OCI-M2 (cell line): ENCODE results near the gene ZBTB4.

Source experiments
- DNase-seq: peaks from one replicate; lab custom pipeline; 2025; ENCODE audit not compliant: unreplicated experiment; lab: John Stamatoyannopoulos, UW

Gene ZBTB4, protein sequence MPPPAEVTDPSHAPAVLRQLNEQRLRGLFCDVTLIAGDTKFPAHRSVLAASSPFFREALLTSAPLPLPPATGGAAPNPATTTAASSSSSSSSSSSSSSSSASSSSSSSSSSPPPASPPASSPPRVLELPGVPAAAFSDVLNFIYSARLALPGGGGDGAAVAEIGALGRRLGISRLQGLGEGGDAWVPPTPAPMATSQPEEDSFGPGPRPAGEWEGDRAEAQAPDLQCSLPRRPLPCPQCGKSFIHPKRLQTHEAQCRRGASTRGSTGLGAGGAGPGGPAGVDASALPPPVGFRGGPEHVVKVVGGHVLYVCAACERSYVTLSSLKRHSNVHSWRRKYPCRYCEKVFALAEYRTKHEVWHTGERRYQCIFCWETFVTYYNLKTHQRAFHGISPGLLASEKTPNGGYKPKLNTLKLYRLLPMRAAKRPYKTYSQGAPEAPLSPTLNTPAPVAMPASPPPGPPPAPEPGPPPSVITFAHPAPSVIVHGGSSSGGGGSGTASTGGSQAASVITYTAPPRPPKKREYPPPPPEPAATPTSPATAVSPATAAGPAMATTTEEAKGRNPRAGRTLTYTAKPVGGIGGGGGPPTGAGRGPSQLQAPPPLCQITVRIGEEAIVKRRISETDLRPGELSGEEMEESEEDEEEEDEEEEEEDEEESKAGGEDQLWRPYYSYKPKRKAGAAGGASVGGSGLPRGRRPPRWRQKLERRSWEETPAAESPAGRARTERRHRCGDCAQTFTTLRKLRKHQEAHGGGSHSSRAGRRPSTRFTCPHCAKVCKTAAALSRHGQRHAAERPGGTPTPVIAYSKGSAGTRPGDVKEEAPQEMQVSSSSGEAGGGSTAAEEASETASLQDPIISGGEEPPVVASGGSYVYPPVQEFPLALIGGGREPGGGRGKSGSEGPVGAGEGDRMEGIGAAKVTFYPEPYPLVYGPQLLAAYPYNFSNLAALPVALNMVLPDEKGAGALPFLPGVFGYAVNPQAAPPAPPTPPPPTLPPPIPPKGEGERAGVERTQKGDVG

GRCh38 chr17:7479213-7480088, at the start of gene ZBTB4:
Gene ZBTB4, minus strand, starts transcription at chr17:7479631. Its CDS starts 12,830 bp downstream, at chr17:7466801.
- no peak for DNase-seq

DNA sequence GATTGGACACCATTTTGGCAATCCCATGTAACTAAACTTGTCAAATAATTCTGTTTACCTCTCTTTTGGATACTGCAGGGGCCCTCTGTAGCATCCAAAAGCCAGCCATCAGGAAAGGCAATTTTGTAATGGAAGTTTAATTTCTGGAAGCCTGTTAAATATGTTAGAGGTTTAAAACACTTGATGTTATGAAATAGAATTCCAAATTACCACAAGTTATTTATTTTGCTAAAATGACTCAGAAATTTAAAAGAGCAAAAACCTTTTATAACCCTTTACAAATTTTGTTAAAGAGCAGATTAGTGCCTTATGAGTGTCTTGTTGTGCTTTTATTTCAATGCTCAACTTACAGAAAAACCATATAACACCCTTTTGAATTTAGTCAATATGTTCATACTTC, 49.4 kb upstream of the ZBTB4 start:
- no peak for DNase-seq

DNA sequence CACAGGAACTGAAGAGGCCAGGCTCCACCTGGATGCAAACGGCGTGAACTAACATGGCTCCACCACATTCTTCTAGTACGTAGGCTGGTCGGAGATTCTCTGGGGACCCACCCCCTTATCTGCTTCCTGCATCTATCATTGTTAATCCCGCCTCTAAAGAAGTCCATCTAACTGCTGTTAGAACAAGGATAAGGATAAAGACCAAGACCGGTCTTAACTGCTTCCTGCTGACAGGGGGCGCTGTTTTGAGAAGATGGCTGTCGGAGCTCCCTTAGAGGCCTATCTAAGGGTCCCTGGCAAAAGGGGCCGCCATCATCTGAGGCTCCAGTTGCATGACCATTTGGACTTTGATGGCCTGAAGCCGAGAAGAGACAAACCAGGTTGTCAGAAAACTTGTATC, 43.6 kb upstream of the ZBTB4 start:
- DNase-seq: no peak

DNA sequence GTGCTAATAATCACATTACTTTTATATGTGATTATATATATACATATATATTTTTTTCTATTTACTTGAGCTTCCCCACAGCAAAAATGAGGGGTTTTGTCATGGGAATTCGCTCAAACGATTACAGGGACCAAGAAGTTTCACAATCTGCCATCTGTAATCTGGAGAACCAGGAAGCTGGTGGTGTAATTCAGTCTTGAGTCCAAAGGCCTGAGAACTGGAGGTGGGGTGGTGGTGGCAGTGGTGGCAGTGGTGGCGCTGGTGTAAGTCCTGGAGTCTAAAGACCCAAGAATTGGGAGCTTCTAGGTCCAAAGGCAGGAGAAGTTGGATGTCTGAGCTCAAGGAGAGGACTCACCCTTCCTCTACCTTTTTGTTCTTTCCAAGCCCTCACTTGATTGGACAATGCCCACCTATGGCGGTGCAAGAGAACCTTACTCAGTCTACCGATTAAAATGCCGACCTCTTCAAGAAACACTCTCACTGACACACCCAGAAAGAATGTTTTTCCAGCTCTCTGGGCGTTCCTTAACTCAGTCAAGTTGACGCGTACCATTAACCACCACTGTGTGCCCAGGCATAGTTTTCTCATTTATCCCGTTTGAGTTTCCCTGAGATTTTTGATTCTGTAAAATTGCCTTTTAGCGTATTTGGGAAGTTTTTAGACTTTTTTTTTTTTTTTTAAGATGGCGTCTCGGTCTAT, 36.6 kb upstream of the ZBTB4 start:
- DNase-seq: no peak

GRCh38 chr17:7513850-7514419, 34.5 kb upstream of the ZBTB4 start:
- DNase-seq: no peak

GRCh38 chr17:7512824-7513540, 33.6 kb upstream of the ZBTB4 start:
- DNase-seq: no peak

DNA sequence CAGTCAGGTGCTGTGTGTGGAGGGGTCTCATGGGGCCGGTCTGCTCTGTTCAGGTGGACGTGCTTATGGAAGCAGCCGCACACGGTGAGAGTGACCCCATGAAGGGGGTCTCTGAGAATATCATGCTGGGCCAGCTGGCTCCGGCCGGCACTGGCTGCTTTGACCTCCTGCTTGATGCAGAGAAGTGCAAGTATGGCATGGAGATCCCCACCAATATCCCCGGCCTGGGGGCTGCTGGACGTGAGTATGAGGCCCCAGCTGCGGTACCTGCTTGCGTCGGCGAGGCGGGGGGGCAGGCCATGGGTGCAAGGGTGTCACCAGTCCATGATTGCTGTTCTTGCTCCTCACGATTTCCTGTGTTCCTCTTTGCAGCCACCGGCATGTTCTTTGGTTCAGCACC, 32.7 kb upstream of the ZBTB4 start:
- DNase-seq: no peak

DNA sequence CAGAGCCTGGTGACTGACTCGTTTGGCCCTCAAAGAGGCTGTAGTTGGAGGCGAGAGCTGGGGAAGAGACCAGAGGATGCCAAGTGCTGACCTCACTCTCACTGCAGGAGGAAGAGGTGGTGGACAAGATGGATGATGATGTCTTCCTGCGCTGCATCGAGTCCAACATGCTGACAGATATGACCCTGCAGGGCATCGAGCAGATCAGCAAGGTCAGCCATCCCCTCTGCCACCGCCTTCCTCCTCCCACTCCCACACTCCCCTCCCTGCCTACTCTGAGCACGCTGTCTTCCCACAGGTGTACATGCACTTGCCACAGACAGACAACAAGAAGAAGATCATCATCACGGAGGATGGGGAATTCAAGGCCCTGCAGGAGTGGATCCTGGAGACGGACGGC, 31.7 kb upstream of the ZBTB4 start:
- DNase-seq: no peak

GRCh38 chr17:7509937-7510336, 30.5 kb upstream of the ZBTB4 start:
- DNase-seq: no peak

GRCh38 chr17:7508846-7509245, 29.4 kb upstream of the ZBTB4 start:
- DNase-seq: no peak

DNA sequence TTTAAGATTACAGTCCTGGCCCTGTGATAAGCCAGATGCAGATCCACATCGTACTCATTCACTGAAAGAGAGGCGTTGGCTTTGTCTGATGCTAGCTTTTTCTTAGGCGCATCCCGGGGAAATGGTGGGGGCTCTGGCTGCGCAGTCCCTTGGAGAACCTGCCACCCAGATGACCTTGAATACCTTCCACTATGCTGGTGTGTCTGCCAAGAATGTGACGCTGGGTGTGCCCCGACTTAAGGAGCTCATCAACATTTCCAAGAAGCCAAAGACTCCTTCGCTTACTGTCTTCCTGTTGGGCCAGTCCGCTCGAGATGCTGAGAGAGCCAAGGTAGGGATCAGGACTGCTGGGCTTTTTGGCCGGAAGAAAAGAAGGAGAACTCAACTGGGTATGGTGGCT, 28.7 kb upstream of the ZBTB4 start:
- no peak for DNase-seq

DNA sequence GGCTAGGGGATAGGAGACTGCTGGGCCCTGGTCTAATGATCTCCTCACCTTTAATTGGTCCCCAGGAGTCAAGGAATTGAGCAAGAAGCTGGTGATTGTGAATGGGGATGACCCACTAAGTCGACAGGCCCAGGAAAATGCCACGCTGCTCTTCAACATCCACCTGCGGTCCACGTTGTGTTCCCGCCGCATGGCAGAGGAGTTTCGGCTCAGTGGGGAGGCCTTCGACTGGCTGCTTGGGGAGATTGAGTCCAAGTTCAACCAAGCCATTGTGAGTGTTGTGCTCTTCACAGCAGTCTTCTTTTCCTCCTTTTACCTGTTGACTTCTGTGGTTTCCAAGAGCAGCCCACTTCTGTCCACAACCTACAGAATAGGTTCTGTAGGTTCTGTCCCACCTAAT, 24.1 kb upstream of the ZBTB4 start:
- no peak for DNase-seq

DNA sequence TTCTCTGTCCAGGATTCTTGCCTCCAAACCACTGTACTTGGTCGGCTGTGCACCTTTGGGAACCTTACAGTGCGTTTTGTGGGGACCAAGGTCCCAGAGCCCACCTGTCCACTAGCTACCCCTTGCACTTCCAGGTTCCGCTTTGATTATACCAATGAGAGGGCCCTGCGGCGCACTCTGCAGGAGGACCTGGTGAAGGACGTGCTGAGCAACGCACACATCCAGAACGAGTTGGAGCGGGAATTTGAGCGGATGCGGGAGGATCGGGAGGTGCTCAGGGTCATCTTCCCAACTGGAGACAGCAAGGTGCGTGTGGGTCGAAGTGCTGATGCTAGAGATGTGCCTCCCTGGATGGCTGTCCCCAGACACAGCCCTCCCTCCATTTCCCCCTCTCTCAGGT, 23.6 kb upstream of the ZBTB4 start:
- no peak for DNase-seq

- no peak for DNase-seq
Observed at GRCh38 chr17:7502171-7502847, 22.9 kb upstream of the ZBTB4 start.

- DNase-seq: no peak
Observed at GRCh38 chr17:7501729-7502128, 22.3 kb upstream of the ZBTB4 start.

- DNase-seq: no peak
Observed at GRCh38 chr17:7499161-7499560, 19.7 kb upstream of the ZBTB4 start.

GRCh38 chr17:7497636-7498035, 18.2 kb upstream of the ZBTB4 start:
- DNase-seq: no peak

DNA sequence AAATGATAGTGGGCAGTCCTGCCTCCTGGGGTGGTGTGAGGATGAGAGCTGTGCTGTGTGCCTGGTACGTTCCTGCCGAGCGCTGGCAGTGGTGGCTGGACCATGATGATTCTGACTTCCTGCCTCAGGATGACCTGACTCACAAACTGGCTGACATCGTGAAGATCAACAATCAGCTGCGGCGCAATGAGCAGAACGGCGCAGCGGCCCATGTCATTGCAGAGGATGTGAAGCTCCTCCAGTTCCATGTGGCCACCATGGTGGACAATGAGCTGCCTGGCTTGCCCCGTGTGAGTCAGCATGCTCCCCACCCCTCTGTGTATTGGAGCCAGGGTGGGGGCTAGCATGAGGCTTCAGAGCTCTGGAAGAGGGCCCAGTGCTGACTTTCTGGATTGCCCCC, 17.8 kb upstream of the ZBTB4 start:
- DNase-seq: no peak
